Activated gamma-delta T cell treated with anti-CD3 and anti-CD28 coated beads, Interleukin-2, amount 50 U/mL, for 16 hours (primary cell): ENCODE measurements around the gene ZER1.
"Not testable (repeated sequence)": the region's sequence is repeated elsewhere in the genome, so short reads cannot be mapped to it uniquely, and the experiment has no call there.

Experiments
- DNase-seq: peaks from one replicate; pipeline ENCODE4 v3.0.0-alpha.2; 2020; ENCODE audit warnings: low read depth

ZER1 gene

DNA sequence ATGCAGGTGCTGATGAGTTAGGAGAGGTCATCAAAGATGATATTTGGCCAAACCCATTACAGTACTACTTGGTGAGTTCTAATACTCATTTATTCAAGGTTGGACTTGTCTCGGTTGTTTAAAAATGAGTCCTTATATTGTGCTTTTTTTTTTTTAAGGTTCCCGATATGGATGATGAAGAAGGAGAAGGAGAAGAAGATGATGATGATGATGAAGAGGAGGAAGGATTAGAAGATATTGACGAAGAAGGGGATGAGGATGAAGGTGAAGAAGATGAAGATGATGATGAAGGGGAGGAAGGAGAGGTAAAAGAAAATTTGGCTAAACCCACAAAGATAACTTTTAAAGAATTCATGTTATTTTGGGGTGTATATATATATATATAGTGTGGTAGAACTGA, 78.0 kb downstream of the ZER1 start:
- DNase-seq = not testable (repeated sequence)

DNA sequence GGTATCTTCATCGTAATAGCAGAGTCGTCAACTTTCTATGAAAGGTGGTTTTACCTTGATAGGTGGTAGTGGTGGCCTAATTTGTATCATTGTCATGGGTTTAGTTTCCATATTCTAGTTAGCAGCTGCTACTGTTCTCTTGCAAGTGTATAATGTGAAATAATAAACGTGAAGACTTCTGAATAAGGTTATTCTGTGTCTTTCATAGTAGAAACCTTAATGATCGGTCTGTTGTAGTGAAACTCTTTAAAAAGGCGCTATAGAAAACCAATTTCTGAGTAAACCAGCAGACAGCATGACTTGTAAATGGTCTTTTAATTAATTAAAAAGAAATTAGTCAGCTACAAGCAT, 81.1 kb downstream of the ZER1 start:
- no peak for DNase-seq

- no peak for DNase-seq
Observed at GRCh38 chr9:128689820-128690683, 81.7 kb downstream of the ZER1 start.

- no peak for DNase-seq
Observed at GRCh38 chr9:128689293-128689774, 82.4 kb downstream of the ZER1 start.

DNA sequence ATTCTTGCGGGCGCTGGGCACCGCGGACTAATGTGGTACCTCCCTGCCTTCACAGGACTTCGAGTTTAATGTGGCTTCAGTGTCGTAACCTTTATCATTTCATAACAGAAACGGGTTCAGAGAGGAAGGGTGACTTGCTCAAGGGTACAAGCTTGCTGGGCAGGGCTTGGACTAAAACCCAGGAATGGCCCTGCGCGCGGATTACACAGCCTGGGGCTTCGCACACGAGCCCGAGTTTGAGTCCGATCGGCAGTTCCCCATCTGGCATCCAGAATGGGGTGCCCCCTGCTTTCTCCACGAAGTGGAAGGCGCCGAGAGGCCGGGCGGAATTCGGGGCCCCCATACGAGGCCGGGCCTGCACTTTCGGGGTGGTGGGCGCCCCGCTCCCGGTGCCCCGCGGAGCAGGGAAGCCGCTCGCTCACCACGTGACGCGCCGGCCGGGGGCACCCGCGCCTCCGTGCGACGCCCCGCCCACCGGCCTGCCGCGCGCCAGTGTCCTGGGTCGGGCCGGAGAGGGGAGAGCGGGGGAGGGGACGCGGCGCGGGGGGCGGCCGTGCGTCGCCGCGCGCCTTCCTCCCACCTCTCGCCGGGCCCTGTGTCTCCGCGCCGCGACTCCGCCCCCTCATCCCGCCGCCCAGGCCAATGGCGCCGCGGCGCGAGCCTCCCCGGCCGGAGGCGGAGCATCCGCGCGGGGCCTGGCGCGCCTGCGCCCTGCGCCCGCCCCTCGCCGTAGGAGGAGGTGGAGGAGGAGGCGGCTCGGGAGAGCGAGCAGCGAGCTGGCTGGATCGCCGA, 83.0 kb downstream of the ZER1 start, which contains the start of gene SET:
Gene SET (plus strand): TSS at position 722 of the 792 bp plus-strand sequence. CDS start 361 bp downstream, outside the sequence.
- peak; percentile 86 for DNase-seq

GRCh38 chr9:128687453-128687852, 84.3 kb downstream of the ZER1 start:
- no peak for DNase-seq

GRCh38 chr9:128685636-128686489, 85.9 kb downstream of the ZER1 start:
- no peak for DNase-seq

DNA sequence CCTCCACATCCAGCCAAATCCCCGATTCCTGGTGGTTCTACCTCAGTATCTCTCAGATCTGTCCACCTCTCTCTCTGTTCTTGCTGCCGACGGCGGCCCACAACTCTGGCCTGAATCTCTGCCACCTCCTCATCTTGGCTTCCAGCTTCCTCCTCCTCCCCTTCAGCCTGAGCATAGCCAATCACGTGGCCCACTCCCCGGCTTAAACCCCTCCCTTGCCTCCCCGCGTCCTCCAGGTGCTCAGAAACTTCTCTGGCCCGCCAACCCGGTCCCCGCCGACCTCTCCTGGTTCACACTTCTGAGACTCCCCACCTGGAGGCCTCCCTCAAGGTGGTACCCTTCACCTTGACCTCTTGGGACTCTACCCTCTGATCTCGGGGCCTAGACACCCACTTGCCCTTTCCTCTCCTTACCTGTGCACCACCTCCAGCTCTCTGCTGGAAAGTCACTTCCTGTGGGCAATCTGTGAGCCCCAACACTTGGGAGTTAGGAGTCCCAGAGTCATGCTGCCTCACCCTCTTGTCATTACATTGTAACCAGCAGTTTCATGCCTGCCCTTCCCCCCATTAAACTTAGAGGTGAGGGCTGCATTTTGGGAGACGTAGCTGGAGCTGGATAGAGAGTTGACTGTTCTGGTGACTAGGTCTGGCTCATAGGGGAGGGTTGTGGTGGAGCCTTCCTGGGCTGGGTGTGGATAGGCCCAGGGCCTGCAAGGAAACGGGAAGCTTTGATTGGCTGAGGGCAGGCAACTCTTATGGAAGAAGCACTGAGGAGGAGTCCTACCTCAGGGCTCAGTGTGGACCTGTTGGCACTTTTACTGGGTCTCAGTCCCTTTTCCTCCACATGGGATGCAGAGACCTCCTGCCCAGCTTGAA, 87.2 kb downstream of the ZER1 start:
- DNase-seq = peak; percentile 59

DNA sequence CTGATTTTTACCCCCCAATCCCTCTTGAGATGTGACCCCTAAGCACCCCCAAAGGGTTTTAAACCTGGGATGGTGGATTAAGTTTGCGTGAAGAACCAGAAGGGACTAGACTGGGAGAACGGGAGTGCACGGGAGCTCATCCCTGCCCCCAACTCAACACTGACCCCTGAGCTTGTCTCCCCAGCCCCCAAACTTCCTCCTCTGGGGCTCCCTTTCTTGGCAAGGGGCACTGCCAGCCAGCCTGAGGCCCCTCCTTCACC, 87.7 kb downstream of the ZER1 start:
- no peak for DNase-seq

DNA sequence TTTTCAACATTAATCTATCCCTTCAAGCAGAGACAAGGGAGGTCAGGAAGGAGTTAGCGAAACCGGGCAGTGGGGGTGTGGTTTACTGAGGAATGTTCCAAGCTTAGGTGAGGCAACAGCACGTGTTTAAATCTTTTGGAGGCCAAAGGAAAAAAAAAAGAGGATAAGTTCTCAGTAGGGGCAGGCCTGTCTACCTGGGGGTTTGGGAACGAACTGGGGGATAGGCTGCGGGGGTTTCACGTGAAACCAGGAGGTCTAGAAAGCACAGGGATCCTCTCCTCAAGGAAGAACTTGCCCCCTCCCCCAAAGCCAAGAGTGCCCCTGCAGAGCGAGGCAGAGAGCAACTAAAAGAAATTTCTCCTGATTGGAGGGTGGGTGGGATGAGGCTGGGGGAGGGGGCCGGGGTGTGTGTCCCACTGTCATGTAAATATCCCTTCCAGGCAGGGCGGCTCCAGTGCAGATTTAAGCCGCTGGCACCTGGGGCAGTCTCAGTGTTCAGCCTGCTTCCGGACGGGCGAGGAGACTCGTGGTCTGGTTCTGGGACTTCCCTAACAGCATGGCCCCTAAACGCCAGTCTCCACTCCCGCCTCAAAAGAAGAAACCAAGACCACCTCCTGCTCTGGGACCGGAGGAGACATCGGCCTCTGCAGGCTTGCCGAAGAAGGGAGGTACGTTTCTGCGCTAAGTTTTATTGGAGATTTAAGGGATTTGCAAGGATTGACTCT, 88.2 kb downstream of the ZER1 start:
- DNase-seq = no peak
